RWPE1 (cell line): ENCODE data around the gene GPD1.

ENCODE experiments used
- CTCF ChIA-PET: fragments of 350-600 bp; sonication (Branson Sonifier 250); formaldehyde crosslinking; extraction: SDS; loops from one replicate; lab custom pipeline; 2021; lab: Yijun Ruan, JAX
- POLR2A ChIA-PET: fragments of 400-600 bp; formaldehyde crosslinking; extraction: SDS; loops from one replicate; lab custom pipeline; 2020; ENCODE audit warnings: antibody characterized with exemption; ENCODE audit not compliant: low non-redundant PET; lab: Yijun Ruan, JAX
- DNase-seq: peaks from one replicate; pipeline ENCODE4 v3.0.0; 2012; ENCODE audit warnings: low spot score
- H3K27ac ChIP-seq: fragments of 450-650 bp; 2 replicates; pipeline ENCODE4 v1.5.1; 2017
- TF ChIP-seq, protein P1 (sequence below): fragments of 450-650 bp; conservative IDR thresholded peaks from 2 replicates; pipeline ENCODE4 v1.5.1; 2017; ENCODE audit warnings: low read depth, mild to moderate bottlenecking

GPD1 gene

DNA sequence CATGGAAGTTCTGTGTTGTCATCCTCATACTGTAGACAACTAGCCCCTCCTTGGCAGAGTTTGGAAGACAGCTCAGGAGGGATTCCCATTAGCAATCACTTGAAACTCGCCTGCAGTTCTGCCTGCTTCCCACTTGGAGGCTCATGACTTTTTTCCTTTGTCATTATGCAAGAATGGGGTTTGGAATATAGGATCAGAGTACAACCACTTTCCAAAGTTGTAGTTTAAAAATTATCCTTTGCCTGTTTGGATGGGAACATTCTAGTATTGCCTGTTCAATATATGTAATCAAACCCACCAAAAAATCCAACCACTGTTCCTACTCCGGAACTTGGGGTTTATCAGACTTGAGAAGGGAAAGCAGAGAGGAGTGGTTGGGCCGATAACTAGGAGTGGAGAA lies 2.1 kb upstream of the GPD1 start:
- H3K27ac ChIP-seq = peak overlapping the region; percentile 37; the same call in 1 of the 2 replicates
- POLR2A ChIA-PET = no interaction called here
- TF ChIP-seq, protein P1, sequence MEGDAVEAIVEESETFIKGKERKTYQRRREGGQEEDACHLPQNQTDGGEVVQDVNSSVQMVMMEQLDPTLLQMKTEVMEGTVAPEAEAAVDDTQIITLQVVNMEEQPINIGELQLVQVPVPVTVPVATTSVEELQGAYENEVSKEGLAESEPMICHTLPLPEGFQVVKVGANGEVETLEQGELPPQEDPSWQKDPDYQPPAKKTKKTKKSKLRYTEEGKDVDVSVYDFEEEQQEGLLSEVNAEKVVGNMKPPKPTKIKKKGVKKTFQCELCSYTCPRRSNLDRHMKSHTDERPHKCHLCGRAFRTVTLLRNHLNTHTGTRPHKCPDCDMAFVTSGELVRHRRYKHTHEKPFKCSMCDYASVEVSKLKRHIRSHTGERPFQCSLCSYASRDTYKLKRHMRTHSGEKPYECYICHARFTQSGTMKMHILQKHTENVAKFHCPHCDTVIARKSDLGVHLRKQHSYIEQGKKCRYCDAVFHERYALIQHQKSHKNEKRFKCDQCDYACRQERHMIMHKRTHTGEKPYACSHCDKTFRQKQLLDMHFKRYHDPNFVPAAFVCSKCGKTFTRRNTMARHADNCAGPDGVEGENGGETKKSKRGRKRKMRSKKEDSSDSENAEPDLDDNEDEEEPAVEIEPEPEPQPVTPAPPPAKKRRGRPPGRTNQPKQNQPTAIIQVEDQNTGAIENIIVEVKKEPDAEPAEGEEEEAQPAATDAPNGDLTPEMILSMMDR = peak; percentile 47
- peak; percentile 36 for DNase-seq
- CTCF ChIA-PET = interaction anchor here (0.7 to 5.0 kb wide), 3 partner anchors 9 to 184 kb away, joined by 3 to 27 read pairs (median 4); partner anchors contain the start of genes CERS5 and COX14

DNA sequence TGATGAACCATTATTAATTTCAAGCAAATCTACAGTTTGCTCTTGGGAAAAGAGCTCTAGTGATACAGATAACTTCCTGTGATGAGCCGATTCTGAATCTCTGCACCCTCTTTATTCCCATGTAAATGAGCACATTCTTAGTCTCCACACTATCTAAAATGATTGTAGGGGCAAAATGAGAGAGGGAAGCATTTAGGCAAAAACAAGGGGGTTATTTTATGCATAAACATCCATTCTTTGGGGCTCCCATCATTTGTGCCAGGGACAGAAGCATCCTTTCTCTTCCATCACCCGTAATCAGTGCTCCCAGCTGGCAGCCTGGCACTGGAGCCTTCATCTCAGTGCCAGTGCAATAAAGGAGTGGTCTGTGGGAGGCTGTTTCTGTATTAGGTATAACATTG lies 1.7 kb upstream of the GPD1 start:
- TF ChIP-seq, protein P1 = no peak
- DNase-seq = no peak
- CTCF ChIA-PET = interaction anchor here (0.6 to 5.0 kb wide), 4 partner anchors 9 to 783 kb away, joined by 3 to 27 read pairs (median 4); partner anchors contain the start of genes CERS5 and COX14
- H3K27ac ChIP-seq = no peak overlapping the region
- POLR2A ChIA-PET = no interaction called here

DNA sequence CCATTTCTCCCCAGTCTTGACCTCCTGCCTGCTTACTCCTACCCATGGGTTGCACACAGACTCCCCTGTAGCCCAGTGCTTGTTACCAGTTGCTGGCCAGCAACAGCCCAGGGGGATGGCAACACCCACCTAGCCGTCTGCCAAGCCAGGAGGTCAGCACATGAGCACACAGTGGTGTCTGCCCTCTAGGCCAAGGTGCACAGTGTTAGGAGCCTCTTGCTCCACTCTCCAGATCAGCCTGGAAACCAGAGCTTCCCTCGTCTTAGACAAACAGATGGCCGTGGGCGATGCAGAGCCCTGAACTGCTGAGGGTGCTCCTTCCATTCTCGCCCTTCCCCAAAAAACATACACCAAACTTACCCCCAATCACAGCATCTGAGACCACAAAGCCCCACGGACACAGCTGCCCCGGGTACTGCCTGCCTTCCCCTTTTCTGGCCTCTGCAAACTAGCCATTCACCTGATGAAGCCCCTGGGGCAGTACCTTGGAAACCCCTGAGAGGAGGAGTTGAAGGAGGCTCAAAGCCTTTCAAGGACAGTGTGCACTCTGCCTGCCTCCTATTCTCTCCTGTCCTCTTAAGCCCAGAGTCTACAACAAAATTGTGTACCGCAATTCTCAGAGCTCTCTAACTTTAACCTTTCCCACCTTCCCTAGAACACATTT lies 1.0 kb upstream of the GPD1 start:
- CTCF ChIA-PET = interaction anchor here (0.6 to 5.0 kb wide), 4 partner anchors 8 to 784 kb away, joined by 3 to 27 read pairs (median 4); partner anchors contain the start of genes CERS5 and COX14

DNA sequence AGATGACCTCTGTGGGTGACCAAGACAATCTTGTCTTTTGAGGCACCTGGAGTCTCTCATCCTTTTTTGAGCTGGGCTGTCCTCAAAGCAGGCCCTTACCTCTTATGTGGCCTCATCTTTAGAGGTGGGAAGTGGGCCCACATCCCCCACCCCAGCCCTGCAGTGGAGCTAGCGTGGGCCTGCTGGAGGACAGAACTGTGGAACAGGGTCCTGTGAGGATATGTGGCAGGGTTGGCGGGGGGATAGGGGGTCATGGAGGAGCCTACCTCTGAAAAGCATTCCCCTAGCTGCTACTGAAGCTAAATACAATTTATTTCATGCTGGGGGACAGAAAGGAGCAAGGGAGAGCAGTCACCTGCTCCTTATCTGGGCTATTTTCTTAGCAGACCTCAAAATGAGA lies 457 bp upstream of the GPD1 start:
- peak overlapping the region; percentile 11; the same call in 1 of the 2 replicates for H3K27ac ChIP-seq
- TF ChIP-seq, protein P1 = no peak
- DNase-seq = no peak
- ChIA-PET POLR2A (interaction anchor here (0.6 kb wide), 1 partner anchor 10 kb away, joined by 8 read pairs; no protein-coding TSS in a partner anchor), CTCF (interaction anchor here (5.0 kb wide), 1 partner anchor 8 kb away, joined by 27 read pairs; the partner anchor contains the start of gene COX14)

More for the DNA sequence above, 1.0 kb upstream of the GPD1 start:
- POLR2A ChIA-PET = no interaction called here
- peak overlapping the region; percentile 15; the same call in 1 of the 2 replicates for H3K27ac ChIP-seq
- no peak for DNase-seq
- TF ChIP-seq, protein P1 = no peak

DNA sequence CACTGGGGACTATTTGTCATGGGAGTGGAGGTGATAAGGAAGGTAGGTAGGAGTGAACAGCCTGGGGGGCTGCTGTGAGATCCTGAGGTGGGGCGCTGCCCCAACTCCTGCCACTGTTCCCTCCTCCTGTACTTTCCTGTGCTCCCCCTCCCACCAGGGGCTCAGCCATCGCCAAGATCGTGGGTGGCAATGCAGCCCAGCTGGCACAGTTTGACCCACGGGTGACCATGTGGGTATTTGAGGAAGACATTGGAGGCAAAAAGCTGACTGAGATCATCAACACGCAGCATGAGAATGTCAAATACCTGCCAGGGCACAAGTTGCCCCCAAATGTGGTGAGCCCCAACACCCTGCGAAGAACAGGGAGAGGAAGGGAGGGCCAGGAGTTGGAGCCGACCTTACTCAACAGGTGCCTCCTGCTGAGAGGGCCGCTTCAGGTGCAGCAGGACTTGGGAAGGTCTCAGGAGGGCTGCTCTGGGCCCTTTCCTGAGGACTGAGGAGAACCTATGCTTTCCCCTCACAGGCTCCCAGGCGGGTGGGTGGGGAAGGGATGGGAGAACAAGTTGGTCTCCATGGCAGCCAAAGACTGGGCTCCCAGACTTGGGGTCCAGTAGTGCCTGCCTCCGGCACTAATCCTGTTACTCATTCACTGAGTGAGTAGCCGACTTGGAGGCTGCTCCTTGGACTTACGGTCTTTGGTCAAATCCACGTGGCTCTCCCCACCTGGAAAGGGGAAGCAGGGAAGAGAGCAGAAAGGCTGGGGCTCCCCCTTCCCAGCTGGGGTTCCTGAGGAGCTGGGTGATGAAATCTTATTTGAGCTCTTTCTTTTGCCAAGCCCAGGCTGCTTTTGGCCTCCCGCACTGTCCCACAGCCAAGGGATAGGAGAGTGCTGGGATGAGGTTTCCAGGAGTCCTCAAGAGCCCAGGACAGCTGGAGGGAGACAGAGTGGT lies 884 bp downstream of the GPD1 start:
- H3K27ac ChIP-seq = no peak overlapping the region
- TF ChIP-seq, protein P1 = no peak
- ChIA-PET CTCF (interaction anchor here (0.7 kb wide), 2 partner anchors 30 to 543 kb away, joined by 3 to 4 read pairs; no protein-coding TSS in a partner anchor), POLR2A (interaction anchor here (0.5 to 0.6 kb wide), 2 partner anchors 340 to 709 kb away, joined by 3 read pairs; no protein-coding TSS in a partner anchor)
- no peak for DNase-seq
